Endothelial cell of umbilical vein (primary cell): Measurements from ENCODE around the gene NIPBL. TPM values are rescaled to one million over a fixed set of nuclear protein-coding genes. Genes with fewer than 3 reads are reported as not detected.
"Not testable (repeated sequence)": the region's sequence is repeated elsewhere in the genome, so short reads cannot be mapped to it uniquely, and the experiment has no call there.

Source experiments
- BruUV-seq: library from RNA; stranded (reverse); fragments of 400-500 nt; replicated peaks from 2 replicates; lab custom pipeline; 2021; lab: Mats Ljungman, UMichigan
- CTCF ChIA-PET: fragments of 300-600, 350-600 bp; sonication (Branson Sonifier 250); formaldehyde crosslinking; loops from one replicate; lab custom pipeline; 2021; ENCODE audit warnings: antibody characterized with exemption, inconsistent platforms; lab: Charles Lee
- POLR2A ChIA-PET: fragments of 300-600, 350-600 bp; sonication (Branson Sonifier 250); formaldehyde crosslinking; loops from one replicate; lab custom pipeline; 2021; ENCODE audit warnings: antibody characterized with exemption, inconsistent platforms; lab: Charles Lee
- DNase-seq: peaks from one replicate; pipeline ENCODE4 v3.0.0-alpha.2; 2011; ENCODE audit warnings: low read depth, low spot score
- FAIRE-seq: peaks from 2 replicates; lab custom pipeline; 2011; peaks lifted over from hg19 to GRCh38; lab: Jason Lieb, UNC
- H2AFZ ChIP-seq: 2 replicates; pipeline ENCODE4 v1.6.0; 2012; ENCODE audit warnings: low read depth, low read length, control low read depth, inconsistent platforms
- H3K27ac ChIP-seq: 2 replicates; pipeline ENCODE4 v1.5.1; 2011; ENCODE audit warnings: low read depth, mild to moderate bottlenecking, control low read depth, low read length, moderate library complexity; ENCODE audit not compliant: insufficient read depth
- H3K27me3 ChIP-seq, 2 experiments: 2 replicates each; pipeline versions ENCODE4 v1.6.0 to v1.6.1; 2011; ENCODE audit warnings: low read length in 2 of 2, mixed read lengths in 1 of 2; ENCODE audit not compliant: control insufficient read depth in 2 of 2, insufficient read depth in 2 of 2
- H3K36me3 ChIP-seq, 2 experiments: 2 replicates in 1 of 2; 3 replicates in 1 of 2; pipeline ENCODE4 v1.5.1; 2011; ENCODE audit warnings: low read length in 2 of 2, mild to moderate bottlenecking in 1 of 2, moderate library complexity in 1 of 2; ENCODE audit not compliant: control insufficient read depth in 2 of 2, insufficient read depth in 2 of 2; ENCODE audit errors: extremely low read depth in 1 of 2
- H3K4me1 ChIP-seq: 3 replicates; pipeline ENCODE4 v1.5.1; 2011; ENCODE audit warnings: mild to moderate bottlenecking, low read length; ENCODE audit not compliant: control insufficient read depth, insufficient read depth; ENCODE audit errors: extremely low read depth
- H3K4me2 ChIP-seq: 2 replicates; pipeline ENCODE4 v1.6.1; 2011; ENCODE audit warnings: low read length, control low read depth, mixed read lengths; ENCODE audit not compliant: insufficient read depth
- H3K4me3 ChIP-seq, 3 experiments: fragments of 200-600 bp in 1 of 3; sonication (generic), shearing (Covaris generic) in 1 of 3; replicated peaks in 1 of 3; 2 replicates each; pipeline ENCODE4 v1.5.1; 2011 to 2016; ENCODE audit warnings: control low read depth in 3 of 3, low read length in 3 of 3, mild to moderate bottlenecking in 2 of 3, inconsistent platforms in 1 of 3, low read depth in 1 of 3, moderate library complexity in 1 of 3; ENCODE audit not compliant: insufficient read depth in 1 of 3
- H3K79me2 ChIP-seq: 2 replicates; pipeline ENCODE4 v1.6.0; 2012; ENCODE audit warnings: low read length, inconsistent platforms; ENCODE audit not compliant: control insufficient read depth, insufficient read depth
- H3K9ac ChIP-seq: replicated peaks from 2 replicates; pipeline ENCODE3; 2011; ENCODE audit warnings: low read length, control low read depth; ENCODE audit not compliant: insufficient read depth; ENCODE audit errors: extremely low read depth
- H3K9me1 ChIP-seq: replicated peaks from 3 replicates; pipeline ENCODE4 v1.6.0; 2011; ENCODE audit warnings: mild to moderate bottlenecking, low read length; ENCODE audit not compliant: control insufficient read depth, insufficient read depth; ENCODE audit errors: extremely low read depth
- H3K9me3 ChIP-seq: replicated peaks from 2 replicates; pipeline ENCODE4 v1.5.1; 2012; ENCODE audit warnings: low read length, inconsistent platforms; ENCODE audit not compliant: control insufficient read depth, insufficient read depth
- H4K20me1 ChIP-seq: replicated peaks from 2 replicates; pipeline ENCODE3; 2011; ENCODE audit warnings: mild to moderate bottlenecking, low read length; ENCODE audit not compliant: control insufficient read depth, insufficient read depth; ENCODE audit errors: extremely low read depth
- EZH2 ChIP-seq: IDR thresholded peaks from 2 replicates; pipeline ENCODE4 v1.6.1; 2012; ENCODE audit warnings: borderline replicate concordance, low read depth, mild to moderate bottlenecking, moderate library complexity, low read length, inconsistent platforms; ENCODE audit not compliant: severe bottlenecking
- FOS ChIP-seq: IDR thresholded peaks from 2 replicates; pipeline ENCODE4 v1.6.1; 2011; ENCODE audit warnings: mild to moderate bottlenecking, low read length, moderate library complexity, borderline replicate concordance; ENCODE audit not compliant: insufficient read depth
- GATA2 ChIP-seq: IDR thresholded peaks from 2 replicates; pipeline ENCODE4 v1.7.0; 2011; ENCODE audit warnings: low read depth, mild to moderate bottlenecking, moderate library complexity, mixed read lengths, low read length; ENCODE audit not compliant: insufficient read length, insufficient read depth
- JUN ChIP-seq: IDR thresholded peaks from 2 replicates; pipeline ENCODE4 v1.6.1; 2011; ENCODE audit warnings: borderline replicate concordance, low read depth; ENCODE audit not compliant: insufficient read length, insufficient read depth
- MAX ChIP-seq: IDR thresholded peaks from 2 replicates; pipeline ENCODE4 v1.6.1; 2011; ENCODE audit not compliant: insufficient read depth, insufficient read length
- MYC ChIP-seq: IDR thresholded peaks from one replicate; pipeline ENCODE4 v1.6.1; 2011; ENCODE audit warnings: mild to moderate bottlenecking, low read depth, low read length
- POLR2A ChIP-seq: IDR thresholded peaks from 2 replicates; pipeline ENCODE4 v1.6.1; 2012; ENCODE audit warnings: low read depth, mild to moderate bottlenecking, control low read depth, low read length
- POLR2AphosphoS5 ChIP-seq: IDR thresholded peaks from 2 replicates; pipeline ENCODE4 v1.6.1; 2012; ENCODE audit warnings: low read depth, mild to moderate bottlenecking, control low read depth, low read length, moderate library complexity; ENCODE audit not compliant: insufficient read depth
- dilution Hi-C: fragments of 300-500 bp; cut with MboI; formaldehyde crosslinking; loops from one replicate; pipeline ENCODE4 v1.15.0; 2019; ENCODE audit warnings: low sequenced_read_pairs; ENCODE audit not compliant: extremely low pct_ligation_motif_present
- intact Hi-C: fragments of 100-400 bp; cut with micrococcal nuclease; formaldehyde crosslinking; loops from one replicate; pipeline ENCODE4 v1.10.0; 2022
- polyA plus RNA-seq, 4 experiments: library from polyadenylated mRNA; depleted of rRNA in 3 of 4; stranded (reverse) in 3 of 4; unstranded in 1 of 4; fragments of >200 nt; gene quantifications; 2 replicates each; pipeline versions ENCODE4 v1.2.1 to v1.2.3, GENCODE V29; 2011 to 2012; ENCODE audit warnings: missing spikeins in 1 of 4
- total RNA-seq: library from RNA; stranded (reverse); gene quantifications from 2 replicates; pipeline ENCODE4 v1.2.3, GENCODE V29; 2021

Gene NIPBL
- total and polyA plus RNA-seq, 2 donors (not counting 3 experiments of a cell fraction or from before 2014, with no cell fraction given) = 15.5 to 50.7 TPM

- intact Hi-C loops (no loop called here), dilution Hi-C loops (no loop called here)
- no peak for FAIRE-seq
- Histone ChIP-seq H3K4me3 (no peak overlapping the region), H3K9me1 (no peaks in the 10 kb centered on the region), H2AFZ (no peak overlapping the region), H3K27me3 (no peaks in the 10 kb centered on the region), H3K9ac (no peak overlapping the region), H3K79me2 (no peaks in the 10 kb centered on the region), H4K20me1 (no peaks in the 10 kb centered on the region), H3K27ac (no peak overlapping the region), H3K36me3 (no peaks in the 10 kb centered on the region), H3K4me2 (no peak overlapping the region), H3K4me1 (no peaks in the 10 kb centered on the region), H3K9me3 (no peaks in the 10 kb centered on the region)
- TF ChIP-seq JUN (no peak), EZH2 (no peak), FOS (no peak), MYC (no peak), GATA2 (peak; percentile 12), POLR2AphosphoS5 (no peak), POLR2A (no peak), MAX (no peak)
- peak; percentile 4 for DNase-seq
- ChIA-PET POLR2A (no interaction called here), CTCF (interaction anchor here (1.0 to 1.4 kb wide), 2 partner anchors 11 to 32 kb away, joined by 3 to 6 read pairs; no protein-coding TSS in a partner anchor)
- no TSS peak for BruUV-seq
These were observed 213.7 kb downstream of the NIPBL start for GRCh38 chr5:37090123-37090726.

- H3K79me2 ChIP-seq = no peaks in the 10 kb centered on the region
- POLR2A ChIA-PET = no interaction called here
- intact Hi-C loops = no loop called here
- H3K9ac ChIP-seq = no peak overlapping the region
- no peaks in the 10 kb centered on the region for H4K20me1 ChIP-seq
- no peaks in the 10 kb centered on the region for H3K9me1 ChIP-seq
- no peaks in the 10 kb centered on the region for H3K27me3 ChIP-seq
- H2AFZ ChIP-seq = no peak overlapping the region
- no peaks in the 10 kb centered on the region for H3K36me3 ChIP-seq
- H3K4me3 ChIP-seq = no peak overlapping the region
- no peak for FAIRE-seq
- no peak for DNase-seq
- BruUV-seq = no TSS peak
- no peaks in the 10 kb centered on the region for H3K4me1 ChIP-seq
- no peak for TF ChIP-seq POLR2A
- TF ChIP-seq MYC = no peak
- no peak for TF ChIP-seq MAX
- H3K27ac ChIP-seq = no peak overlapping the region
- H3K4me2 ChIP-seq = no peak overlapping the region
- H3K9me3 ChIP-seq = no peaks in the 10 kb centered on the region
- dilution Hi-C loops = no loop called here
- CTCF ChIA-PET = no interaction called here
These were observed 214.2 kb downstream of the NIPBL start for GRCh38 chr5:37090781-37091180.

- POLR2A ChIA-PET, H3K79me2 ChIP-seq, DNase-seq, BruUV-seq, dilution Hi-C loops, H3K27ac ChIP-seq, CTCF ChIA-PET, H3K36me3 ChIP-seq, H3K4me3 ChIP-seq, H3K9me3 ChIP-seq, H3K9ac ChIP-seq, FAIRE-seq, H2AFZ ChIP-seq, H3K9me1 ChIP-seq, H3K4me2 ChIP-seq, H4K20me1 ChIP-seq, H3K27me3 ChIP-seq, intact Hi-C loops, H3K4me1 ChIP-seq: not testable (repeated sequence)
These were observed 217.2 kb downstream of the NIPBL start for GRCh38 chr5:37093795-37094194.
